Activated T-helper 2 cell treated with anti-CD3 and anti-CD28 coated beads, Interferon-gamma antibody, Interleukin-2, Interleukin-4, amounts not matched to agents 10 μg/mL and 5 μg/mL and 100 μg/mL, durations not matched to agents 14 hours and 24 hours and 36 hours (primary cell): ENCODE results near the gene CPOX. TPM values are rescaled to one million over a fixed set of nuclear protein-coding genes. Genes with fewer than 3 reads are reported as not detected.

Experiments used
- DNase-seq: peaks from one replicate; pipeline ENCODE4 v3.0.0; 2021; ENCODE audit warnings: low spot score
- H3K27ac Mint-ChIP-seq: one replicate; pipeline ENCODE4 v1.8.0; 2021; ENCODE audit warnings: mixed read lengths
- H3K27me3 Mint-ChIP-seq: one replicate; pipeline ENCODE4 v1.8.0; 2021; ENCODE audit warnings: low read depth, mixed read lengths
- H3K36me3 Mint-ChIP-seq: one replicate; pipeline ENCODE4 v1.8.0; 2021; ENCODE audit warnings: low read depth, mixed read lengths
- H3K4me1 Mint-ChIP-seq: one replicate; pipeline ENCODE4 v1.8.0; 2021; ENCODE audit warnings: low read depth, mixed read lengths
- H3K4me3 Mint-ChIP-seq: one replicate; pipeline ENCODE4 v1.8.0; 2021; ENCODE audit warnings: low read depth, mild to moderate bottlenecking, moderate library complexity, mixed read lengths
- H3K9me3 Mint-ChIP-seq: one replicate; pipeline ENCODE4 v1.8.0; 2021; ENCODE audit warnings: mixed read lengths
- intact Hi-C: fragments of 100-400 bp; cut with micrococcal nuclease; formaldehyde crosslinking; loops from one replicate; pipeline ENCODE4 v1.15.1; 2023
- total RNA-seq: library from RNA; stranded (reverse); gene quantifications from 2 replicates; pipeline ENCODE4 v1.2.3, GENCODE V29; 2022

The CPOX gene
- total RNA-seq, 1 donor from 2014 or later: 48.4 TPM

GRCh38 chr3:98556164-98557130 is 37.0 kb downstream of the CPOX start:
- intact Hi-C loops: loop anchor here (1.0 to 10.0 kb wide), 8 partner anchors 9 to 1848 kb away; partner anchors contain the start of genes CPOX, CRYBG3, LNP1 and TOMM70
- no peaks in the 10 kb centered on the region for H3K27me3 Mint-ChIP-seq
- peaks cover 75% of the 10 kb centered on the region for H3K4me1 Mint-ChIP-seq
- H3K36me3 Mint-ChIP-seq: peaks cover 18% of the 10 kb centered on the region
- H3K9me3 Mint-ChIP-seq: peaks cover 6% of the 10 kb centered on the region
- H3K4me3 Mint-ChIP-seq: peak overlapping the region; percentile 77
- DNase-seq: peak; percentile 84
- H3K27ac Mint-ChIP-seq: peak overlapping the region; percentile 93

GRCh38 chr3:98555025-98555379 is 38.4 kb downstream of the CPOX start:
- Mint-ChIP-seq H3K9me3 (peaks cover 11% of the 10 kb centered on the region), H3K36me3 (peaks cover 32% of the 10 kb centered on the region), H3K27ac (peak overlapping the region; percentile 93), H3K27me3 (no peaks in the 10 kb centered on the region), H3K4me1 (peaks cover 82% of the 10 kb centered on the region), H3K4me3 (peak overlapping the region; percentile 77)
- intact Hi-C loops: loop anchor here (5.0 to 10.0 kb wide), 3 partner anchors 573 to 1850 kb away; partner anchors contain the start of genes CRYBG3, LNP1 and TOMM70
- no peak for DNase-seq

- H3K4me3 Mint-ChIP-seq: peak overlapping the region; percentile 77
- intact Hi-C loops: loop anchor here (10.0 kb wide), 1 partner anchor 1850 kb away; the partner anchor contains the start of genes LNP1 and TOMM70
- H3K27me3 Mint-ChIP-seq: no peaks in the 10 kb centered on the region
- peaks cover 8% of the 10 kb centered on the region for H3K9me3 Mint-ChIP-seq
- DNase-seq: no peak
- peaks cover 36% of the 10 kb centered on the region for H3K36me3 Mint-ChIP-seq
- H3K27ac Mint-ChIP-seq: peak overlapping the region; percentile 93
- H3K4me1 Mint-ChIP-seq: peaks cover 86% of the 10 kb centered on the region
Observed at GRCh38 chr3:98554580-98554979, 38.8 kb downstream of the CPOX start.

- H3K9me3 Mint-ChIP-seq: peaks cover 5% of the 10 kb centered on the region
- peaks cover 86% of the 10 kb centered on the region for H3K4me1 Mint-ChIP-seq
- H3K27ac Mint-ChIP-seq: peak overlapping the region; percentile 93
- H3K36me3 Mint-ChIP-seq: peaks cover 44% of the 10 kb centered on the region
- H3K27me3 Mint-ChIP-seq: no peaks in the 10 kb centered on the region
- intact Hi-C loops: loop anchor here (10.0 kb wide), 1 partner anchor 1851 kb away; the partner anchor contains the start of genes LNP1 and TOMM70
- DNase-seq: no peak
- H3K4me3 Mint-ChIP-seq: peak overlapping the region; percentile 77
Observed at GRCh38 chr3:98553753-98554152, 39.7 kb downstream of the CPOX start.

DNA sequence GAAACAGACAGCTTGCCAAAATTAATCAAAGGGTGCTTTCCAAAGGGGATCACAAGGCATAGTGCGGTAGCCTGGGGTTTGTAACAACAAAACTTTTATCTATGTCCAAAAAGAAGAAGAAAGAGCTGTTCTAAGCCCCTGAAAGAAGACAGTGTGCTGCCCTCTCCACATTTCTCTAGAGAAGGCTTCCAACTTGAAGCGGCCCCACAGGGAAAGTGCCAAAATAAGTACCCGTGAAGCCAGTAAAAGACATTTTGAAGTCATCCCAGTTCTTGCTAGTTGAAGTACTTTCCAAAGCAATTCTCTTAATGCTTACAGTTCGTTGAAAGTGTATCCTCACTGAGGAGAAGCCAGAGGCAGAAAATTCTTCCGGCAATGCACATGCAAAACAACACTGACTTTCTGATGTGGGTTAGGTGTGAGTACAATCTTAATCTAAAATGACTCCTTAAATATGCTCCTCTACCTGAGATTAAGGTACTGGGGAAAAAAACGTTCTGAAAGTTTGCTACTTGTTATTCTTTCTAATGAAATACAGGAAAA is 40.3 kb downstream of the CPOX start:
- peaks cover 51% of the 10 kb centered on the region for H3K36me3 Mint-ChIP-seq
- peak overlapping the region; percentile 77 for H3K4me3 Mint-ChIP-seq
- peaks cover 5% of the 10 kb centered on the region for H3K9me3 Mint-ChIP-seq
- intact Hi-C loops: loop anchor here (10.0 kb wide), 1 partner anchor 1852 kb away; the partner anchor contains the start of genes LNP1 and TOMM70
- no peak for DNase-seq
- peak overlapping the region; percentile 93 for H3K27ac Mint-ChIP-seq
- peaks cover 86% of the 10 kb centered on the region for H3K4me1 Mint-ChIP-seq
- no peaks in the 10 kb centered on the region for H3K27me3 Mint-ChIP-seq

DNA sequence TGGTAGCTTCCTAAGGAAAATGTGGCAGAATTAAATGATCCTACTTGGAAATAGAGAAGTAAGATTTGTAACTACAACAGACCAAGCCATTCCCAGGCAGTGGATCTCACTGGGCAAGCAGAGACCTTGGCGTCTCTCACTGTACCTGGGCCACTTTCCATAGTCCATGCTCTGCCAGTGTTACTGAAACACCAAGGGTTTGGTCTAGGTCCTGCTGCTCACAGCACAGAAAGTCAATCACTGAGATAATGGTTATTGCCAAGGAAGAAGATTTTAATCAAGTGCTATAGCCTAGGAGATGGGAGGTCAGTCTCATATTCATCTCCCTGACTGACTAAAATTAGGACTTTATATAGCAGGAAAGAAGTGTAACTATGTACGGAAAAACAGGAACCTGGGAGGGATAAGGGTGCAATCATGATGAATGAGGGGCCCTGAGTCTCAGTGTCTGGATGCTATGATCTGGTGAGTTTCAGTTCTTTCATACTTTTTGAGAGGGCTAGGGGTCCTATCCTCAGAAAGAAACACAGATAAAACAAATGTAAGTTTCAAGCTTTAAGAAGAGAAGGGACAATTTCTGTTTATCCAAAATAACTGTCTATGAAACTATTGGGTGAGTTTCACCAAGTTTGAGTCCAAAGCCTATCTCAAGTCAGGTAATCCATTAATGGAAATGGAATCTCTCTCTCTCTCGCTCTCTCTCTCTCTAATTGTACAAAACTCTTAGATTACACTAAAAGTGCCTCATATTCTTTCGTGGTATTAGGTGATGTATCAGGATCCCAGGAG is 41.0 kb downstream of the CPOX start:
- H3K4me3 Mint-ChIP-seq: peak overlapping the region; percentile 77
- peaks cover 5% of the 10 kb centered on the region for H3K9me3 Mint-ChIP-seq
- intact Hi-C loops: loop anchor here (10.0 kb wide), 1 partner anchor 1852 kb away; the partner anchor contains the start of genes LNP1 and TOMM70
- peaks cover 83% of the 10 kb centered on the region for H3K4me1 Mint-ChIP-seq
- H3K27me3 Mint-ChIP-seq: no peaks in the 10 kb centered on the region
- no peak for DNase-seq
- H3K36me3 Mint-ChIP-seq: peaks cover 52% of the 10 kb centered on the region
- peak overlapping the region; percentile 93 for H3K27ac Mint-ChIP-seq

DNA sequence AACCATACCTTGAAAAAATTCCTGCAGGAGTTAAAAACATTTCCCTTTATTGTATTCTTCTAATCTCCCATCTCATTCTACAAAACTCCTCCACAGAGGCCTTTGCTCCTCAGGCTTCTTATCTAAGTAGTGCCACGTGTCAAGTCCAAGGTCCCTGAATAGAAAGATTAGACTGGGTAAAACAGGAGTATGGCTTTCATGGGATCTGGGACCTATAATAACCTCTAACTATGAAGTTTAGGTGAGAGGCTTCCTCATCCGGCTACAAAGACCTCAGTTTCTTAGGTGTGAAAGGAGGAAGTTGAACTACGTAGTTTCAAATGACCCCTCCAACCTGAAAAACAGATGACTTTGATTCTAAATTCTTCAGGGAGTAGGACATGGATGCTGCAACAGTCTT is 41.7 kb downstream of the CPOX start:
- peaks cover 52% of the 10 kb centered on the region for H3K36me3 Mint-ChIP-seq

GRCh38 chr3:98551236-98551635 is 42.2 kb downstream of the CPOX start:
- intact Hi-C loops: loop anchor here (10.0 kb wide), 1 partner anchor 1854 kb away; the partner anchor contains the start of genes LNP1 and TOMM70
- peaks cover 76% of the 10 kb centered on the region for H3K4me1 Mint-ChIP-seq
- H3K9me3 Mint-ChIP-seq: peaks cover 5% of the 10 kb centered on the region
- H3K4me3 Mint-ChIP-seq: no peak overlapping the region
- no peak for DNase-seq
- no peaks in the 10 kb centered on the region for H3K27me3 Mint-ChIP-seq
- H3K27ac Mint-ChIP-seq: peak overlapping the region; percentile 75
- peaks cover 52% of the 10 kb centered on the region for H3K36me3 Mint-ChIP-seq

More for the DNA sequence above, 41.7 kb downstream of the CPOX start:
- Mint-ChIP-seq H3K9me3 (peaks cover 5% of the 10 kb centered on the region), H3K4me1 (peaks cover 79% of the 10 kb centered on the region), H3K27ac (peak overlapping the region; percentile 93), H3K27me3 (no peaks in the 10 kb centered on the region), H3K4me3 (peak overlapping the region; percentile 77)
- intact Hi-C loops: loop anchor here (10.0 kb wide), 1 partner anchor 1853 kb away; the partner anchor contains the start of genes LNP1 and TOMM70
- no peak for DNase-seq

DNA sequence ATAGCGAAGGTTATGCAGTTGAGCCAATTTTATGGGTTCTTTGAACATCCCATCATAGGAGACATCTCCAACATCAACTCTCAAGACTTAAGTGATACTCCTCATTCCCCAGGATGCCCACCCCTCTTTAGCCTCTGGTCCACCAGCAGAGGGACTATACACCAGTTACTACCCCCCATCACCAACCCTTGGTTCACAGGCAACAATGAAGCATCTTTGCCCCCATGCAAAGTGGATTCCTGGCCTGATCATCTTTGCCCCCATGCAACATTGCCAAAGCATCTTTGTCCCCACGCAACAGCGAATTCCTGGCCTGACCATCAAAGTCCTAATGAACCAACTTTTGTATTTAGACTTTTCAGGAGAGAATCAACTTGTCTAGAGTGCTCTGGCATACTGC is 42.6 kb downstream of the CPOX start:
- peak overlapping the region; percentile 75 for H3K27ac Mint-ChIP-seq
- DNase-seq: no peak
- no peak overlapping the region for H3K4me3 Mint-ChIP-seq
- peaks cover 76% of the 10 kb centered on the region for H3K4me1 Mint-ChIP-seq
- peaks cover 55% of the 10 kb centered on the region for H3K36me3 Mint-ChIP-seq
- intact Hi-C loops: loop anchor here (10.0 kb wide), 1 partner anchor 1854 kb away; the partner anchor contains the start of genes LNP1 and TOMM70
- no peaks in the 10 kb centered on the region for H3K27me3 Mint-ChIP-seq
- peaks cover 5% of the 10 kb centered on the region for H3K9me3 Mint-ChIP-seq

- no peaks in the 10 kb centered on the region for H3K27me3 Mint-ChIP-seq
- DNase-seq: no peak
- H3K27ac Mint-ChIP-seq: peak overlapping the region; percentile 24
- no peak overlapping the region for H3K4me3 Mint-ChIP-seq
- H3K4me1 Mint-ChIP-seq: peaks cover 73% of the 10 kb centered on the region
- H3K9me3 Mint-ChIP-seq: peaks cover 5% of the 10 kb centered on the region
- H3K36me3 Mint-ChIP-seq: peaks cover 53% of the 10 kb centered on the region
- intact Hi-C loops: no loop called here
Observed at GRCh38 chr3:98548544-98548943, 44.9 kb downstream of the CPOX start.

DNA sequence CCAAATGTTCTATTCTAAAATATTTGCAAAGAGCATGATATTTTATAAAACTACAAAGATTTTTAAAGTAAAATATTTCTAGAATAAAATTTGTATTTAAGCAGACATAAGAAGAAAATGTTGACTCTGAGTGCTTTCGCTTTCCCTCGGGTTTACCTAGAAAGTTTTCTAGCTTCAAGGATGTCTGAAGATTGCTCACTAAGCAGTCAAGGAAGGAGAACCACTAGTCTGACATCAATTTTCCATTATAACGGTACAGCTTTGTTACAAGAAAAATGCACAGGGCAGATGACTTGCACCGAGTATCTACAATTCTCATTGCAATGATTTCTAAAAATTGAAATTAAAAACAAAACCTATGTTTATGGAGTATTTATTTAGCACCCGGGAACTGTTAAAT is 47.5 kb downstream of the CPOX start:
- H3K27ac Mint-ChIP-seq: peak overlapping the region; percentile 97
- H3K4me3 Mint-ChIP-seq: peak overlapping the region; percentile 71
- no peaks in the 10 kb centered on the region for H3K27me3 Mint-ChIP-seq
- H3K36me3 Mint-ChIP-seq: peaks cover 47% of the 10 kb centered on the region
- intact Hi-C loops: loop anchor here (1.0 kb wide), 1 partner anchor 10 kb away; no protein-coding TSS in a partner anchor
- peaks cover 69% of the 10 kb centered on the region for H3K4me1 Mint-ChIP-seq
- peaks cover 6% of the 10 kb centered on the region for H3K9me3 Mint-ChIP-seq
- DNase-seq: no peak

GRCh38 chr3:98542623-98543022 is 50.8 kb downstream of the CPOX start:
- Mint-ChIP-seq H3K36me3 (peaks cover 21% of the 10 kb centered on the region), H3K4me3 (no peak overlapping the region), H3K27ac (peak overlapping the region; percentile 62), H3K27me3 (no peaks in the 10 kb centered on the region), H3K4me1 (peaks cover 59% of the 10 kb centered on the region), H3K9me3 (peaks cover 7% of the 10 kb centered on the region)
- intact Hi-C loops: no loop called here
- DNase-seq: no peak
